Naive thymus-derived CD4-positive, alpha-beta T cell (primary cell): ENCODE results near the gene GASK1A. TPM values are rescaled to one million over a fixed set of nuclear protein-coding genes. Genes with fewer than 3 reads are reported as not detected.

Experiments
- ATAC-seq: fragments of 150-1000 bp; cut with Tn5 transposase; 2 replicates; pipeline ENCODE4 v1.10.0; 2021; ENCODE audit warnings: mild to moderate bottlenecking, moderate library complexity
- CTCF ChIA-PET: fragments of 350-600 bp; sonication (Branson Sonifier 250); formaldehyde crosslinking; loops from one replicate; lab custom pipeline; 2021; ENCODE audit warnings: antibody characterized with exemption; lab: Charles Lee
- POLR2A ChIA-PET: fragments of 350-600 bp; sonication (Branson Sonifier 250); formaldehyde crosslinking; loops from one replicate; lab custom pipeline; 2021; ENCODE audit warnings: antibody characterized with exemption, inconsistent platforms; lab: Charles Lee
- DNase-seq, 9 donors: peaks; one replicate each; pipeline versions ENCODE4 v3.0.0 to v3.0.0-alpha.2; 2020 to 2022; ENCODE audit warnings: mixed read lengths in 1 of 9
- H3K27ac ChIP-seq: one replicate; pipeline ENCODE4 v1.7.0; 2013; ENCODE audit warnings: mild to moderate bottlenecking, low read depth, low read length, moderate library complexity
- H3K27me3 ChIP-seq, 2 donors: one replicate each; pipeline ENCODE4 v1.7.0; 2013; ENCODE audit warnings: low read length in 2 of 2, mild to moderate bottlenecking in 2 of 2, moderate library complexity in 2 of 2; ENCODE audit not compliant: control insufficient read depth in 2 of 2, insufficient read depth in 2 of 2
- H3K36me3 ChIP-seq, 3 experiments: 1 replicate in 2 of 3; 2 replicates in 1 of 3; pipeline ENCODE4 v1.7.0; 2013; ENCODE audit warnings: low read length in 3 of 3, mild to moderate bottlenecking in 3 of 3, moderate library complexity in 1 of 3; ENCODE audit not compliant: insufficient read depth in 3 of 3, control insufficient read depth in 2 of 3
- H3K4me1 ChIP-seq, 2 donors: one replicate each; pipeline ENCODE4 v1.7.0; 2013; ENCODE audit warnings: low read length in 2 of 2, mild to moderate bottlenecking in 2 of 2, moderate library complexity in 1 of 2; ENCODE audit not compliant: control insufficient read depth in 2 of 2, insufficient read depth in 2 of 2
- H3K4me3 ChIP-seq: 2 replicates; pipeline ENCODE4 v1.7.0; 2013; ENCODE audit warnings: mild to moderate bottlenecking, low read length
- H3K9me3 ChIP-seq, 3 experiments: 1 replicate in 2 of 3; 2 replicates in 1 of 3; pipeline ENCODE4 v1.7.0; 2013; ENCODE audit warnings: low read length in 3 of 3; ENCODE audit not compliant: control insufficient read depth in 2 of 3
- H3K27ac Mint-ChIP-seq, 9 donors: one replicate each; pipeline ENCODE4 v1.8.0; 2020 to 2022; ENCODE audit warnings: mixed read lengths in 9 of 9, mild to moderate bottlenecking in 8 of 9, moderate library complexity in 5 of 9, inconsistent platforms in 2 of 9
- H3K27me3 Mint-ChIP-seq, 5 donors: one replicate each; pipeline ENCODE4 v1.8.0; 2021 to 2022; ENCODE audit warnings: mixed read lengths in 5 of 5, mild to moderate bottlenecking in 1 of 5
- H3K36me3 Mint-ChIP-seq, 5 donors: one replicate each; pipeline ENCODE4 v1.8.0; 2020 to 2022; ENCODE audit warnings: mixed read lengths in 5 of 5, mild to moderate bottlenecking in 3 of 5, inconsistent platforms in 1 of 5
- H3K4me1 Mint-ChIP-seq, 7 donors: one replicate each; pipeline ENCODE4 v1.8.0; 2020 to 2022; ENCODE audit warnings: mixed read lengths in 7 of 7, mild to moderate bottlenecking in 3 of 7, inconsistent platforms in 1 of 7
- H3K4me3 Mint-ChIP-seq, 10 donors: one replicate each; pipeline ENCODE4 v1.8.0; 2020 to 2022; ENCODE audit warnings: mild to moderate bottlenecking in 10 of 10, mixed read lengths in 10 of 10, moderate library complexity in 6 of 10, inconsistent platforms in 2 of 10
- H3K9me3 Mint-ChIP-seq, 11 donors: one replicate each; pipeline ENCODE4 v1.8.0; 2020 to 2022; ENCODE audit warnings: mixed read lengths in 11 of 11, mild to moderate bottlenecking in 4 of 11, inconsistent platforms in 1 of 11, moderate library complexity in 1 of 11
- intact Hi-C, 2 donors: fragments of 100-400 bp; cut with micrococcal nuclease; formaldehyde crosslinking; loops; one replicate each; pipeline ENCODE4 v1.15.1; 2023
- polyA plus RNA-seq, 2 donors: library from polyadenylated mRNA; unstranded; fragments of 300-500 nt; fragmentation: Illumina TruSeq; gene quantifications; one replicate each; pipeline ENCODE4 v1.2.3, GENCODE V29; 2021
- total RNA-seq, 6 experiments: library from RNA in 5 of 6; stranded (reverse) in 5 of 6; gene quantifications; 1 replicate in 5 of 6; 2 replicates in 1 of 6; pipeline ENCODE4 v1.2.3 and lab custom pipeline; 2021 to 2026

GASK1A gene
- under 1 TPM in 2 of 5 experiments, not detected in 3; 0.20 to 0.24 TPM for total RNA-seq
- polyA plus RNA-seq: under 1 TPM in 1 of 2 donors, not detected in 1; 0.21 TPM
- not detected for total RNA-seq (lab: John Stamatoyannopoulos, UW)

GRCh38 chr3:42979044-42979972 is at the start of gene GASK1A:
Gene GASK1A, plus strand, starts transcription at chr3:42979311. Its CDS starts 332 bp downstream, at chr3:42979643.
- ChIA-PET POLR2A (interaction anchor here (0.6 kb wide), 1 partner anchor 40 kb away, joined by 3 read pairs; no protein-coding TSS in a partner anchor), CTCF (no interaction called here)
- peak within 1 kb of the TSS; percentile 46 for H3K4me3 ChIP-seq
- peaks cover 21 to 51% (median 37%) of the 10 kb centered on the region in 5 donors for H3K27me3 Mint-ChIP-seq
- no peak within 1 kb of the TSS for H3K27ac Mint-ChIP-seq
- peaks cover 0 to 16% (median 7%) of the 10 kb centered on the region in 7 donors for H3K4me1 Mint-ChIP-seq
- no peaks in the 10 kb centered on the region for H3K27me3 ChIP-seq
- peak; percentile 50 for ATAC-seq
- intact Hi-C loops: loop anchor here in 1 of 2 donors (5.0 kb wide), 1 partner anchor 43 kb away; no protein-coding TSS in a partner anchor
- H3K9me3 Mint-ChIP-seq: peaks cover 0 to 17% (median 13%) of the 10 kb centered on the region in 11 donors
- H3K4me3 Mint-ChIP-seq: peak within 1 kb of the TSS; percentile 54 to 83 (median 80)
- no peaks in the 10 kb centered on the region for H3K36me3 ChIP-seq
- peaks cover 0 to 3% (median 2%) of the 10 kb centered on the region in 3 experiments for H3K9me3 ChIP-seq
- H3K27ac ChIP-seq: no peak within 1 kb of the TSS
- peaks cover 0 to 4% of the 10 kb centered on the region in 2 donors for H3K4me1 ChIP-seq
- peaks cover 0 to 16% (median 12%) of the 10 kb centered on the region in 5 donors for H3K36me3 Mint-ChIP-seq
- DNase-seq: peak in 7 of 9 donors; percentile 11 to 30 (median 22)

DNA sequence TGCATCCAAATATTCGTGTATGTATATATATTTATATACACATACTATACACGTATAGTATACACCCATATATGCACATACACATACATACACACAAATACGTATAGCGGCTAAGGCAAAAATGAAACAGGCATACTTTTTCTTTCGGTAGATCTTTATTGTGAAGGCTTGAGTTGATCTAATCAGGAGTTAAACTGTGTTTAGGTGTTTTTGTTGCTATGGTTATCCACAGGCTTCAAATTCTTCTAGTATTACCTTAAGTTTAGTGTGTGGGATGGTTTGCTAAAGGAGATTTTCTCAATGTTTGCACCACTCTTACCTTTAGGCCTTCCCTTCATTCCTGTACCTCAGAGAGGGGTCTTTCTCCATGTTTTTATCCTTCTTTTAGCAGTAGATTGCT is 45.0 kb upstream of the GASK1A start:
- no peak for DNase-seq
- H3K27ac Mint-ChIP-seq: peak overlapping the region in 1 of 9 donors; percentile 79
- CTCF ChIA-PET: no interaction called here
- peaks cover 0 to 13% (median 0%) of the 10 kb centered on the region in 11 donors for H3K9me3 Mint-ChIP-seq
- H3K36me3 ChIP-seq: no peaks in the 10 kb centered on the region
- H3K36me3 Mint-ChIP-seq: peaks cover 0 to 5% (median 0%) of the 10 kb centered on the region in 5 donors
- POLR2A ChIA-PET: no interaction called here
- peaks cover 0 to under 1% (median 0%) of the 10 kb centered on the region in 5 donors for H3K27me3 Mint-ChIP-seq
- ATAC-seq: no peak
- no peak overlapping the region for H3K4me3 ChIP-seq
- intact Hi-C loops: no loop called here
- no peaks in the 10 kb centered on the region for H3K27me3 ChIP-seq
- no peaks in the 10 kb centered on the region for H3K9me3 ChIP-seq
- no peak overlapping the region for H3K27ac ChIP-seq
- peaks cover 8 to 47% (median 35%) of the 10 kb centered on the region in 7 donors for H3K4me1 Mint-ChIP-seq
- H3K4me1 ChIP-seq: peaks cover 9 to 22% of the 10 kb centered on the region in 2 donors
- H3K4me3 Mint-ChIP-seq: peak overlapping the region in 1 of 10 donors; percentile 2

- Histone ChIP-seq H3K4me3 (no peak overlapping the region), H3K4me1 (peaks cover 9 to 22% of the 10 kb centered on the region in 2 donors), H3K36me3 (no peaks in the 10 kb centered on the region), H3K27ac (no peak overlapping the region), H3K9me3 (no peaks in the 10 kb centered on the region), H3K27me3 (no peaks in the 10 kb centered on the region)
- Mint-ChIP-seq H3K27me3 (peaks cover 0 to 2% (median 0%) of the 10 kb centered on the region in 5 donors), H3K36me3 (peaks cover 0 to 5% (median 0%) of the 10 kb centered on the region in 5 donors), H3K4me3 (peak overlapping the region in 5 of 10 donors; percentile 16 to 70 (median 58)), H3K4me1 (peaks cover 8 to 47% (median 35%) of the 10 kb centered on the region in 7 donors), H3K9me3 (peaks cover 0 to 13% (median 0%) of the 10 kb centered on the region in 11 donors), H3K27ac (peak overlapping the region in 4 of 9 donors; percentile 1 to 81 (median 54))
- intact Hi-C loops: no loop called here
- ChIA-PET POLR2A (interaction anchor here (0.7 kb wide), 1 partner anchor 455 kb away, joined by 4 read pairs; no protein-coding TSS in a partner anchor), CTCF (interaction anchor here (0.7 kb wide), 1 partner anchor 27 kb away, joined by 3 read pairs; no protein-coding TSS in a partner anchor)
- ATAC-seq: no peak
- DNase-seq: no peak
These were observed 44.2 kb upstream of the GASK1A start for GRCh38 chr3:42934910-42935309.

DNA sequence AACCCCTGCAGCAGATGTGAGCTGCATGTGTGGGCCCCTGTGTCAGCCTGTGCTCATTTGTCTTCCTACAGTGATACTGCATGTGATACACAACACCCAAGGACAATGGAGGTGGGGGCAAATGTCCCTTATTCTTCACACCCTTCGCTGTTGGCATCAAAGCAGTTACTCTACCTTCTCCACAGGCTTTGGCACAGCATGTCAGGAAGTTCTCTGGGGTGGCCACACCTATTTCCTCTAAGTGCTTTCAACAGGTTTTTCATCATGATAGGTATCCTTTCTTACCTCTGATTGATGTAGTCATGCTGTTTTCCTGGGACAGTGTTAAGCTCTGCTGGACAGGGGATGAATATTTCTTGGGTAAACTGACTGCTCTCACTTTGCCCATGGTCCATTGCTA is 43.6 kb upstream of the GASK1A start:
- Mint-ChIP-seq H3K27ac (peak overlapping the region in 7 of 9 donors; percentile 7 to 82 (median 35)), H3K36me3 (peaks cover 0 to 5% (median 0%) of the 10 kb centered on the region in 5 donors), H3K4me1 (peaks cover 8 to 47% (median 35%) of the 10 kb centered on the region in 7 donors), H3K9me3 (peaks cover 0 to 13% (median 0%) of the 10 kb centered on the region in 11 donors), H3K4me3 (peak overlapping the region in 8 of 10 donors; percentile 40 to 72 (median 58)), H3K27me3 (peaks cover 0 to 2% (median 0%) of the 10 kb centered on the region in 5 donors)
- Histone ChIP-seq H3K36me3 (no peaks in the 10 kb centered on the region), H3K4me1 (peaks cover 9 to 22% of the 10 kb centered on the region in 2 donors), H3K4me3 (no peak overlapping the region), H3K27me3 (no peaks in the 10 kb centered on the region), H3K9me3 (no peaks in the 10 kb centered on the region), H3K27ac (no peak overlapping the region)
- DNase-seq: peak in 6 of 9 donors; percentile 31 to 52 (median 46)
- intact Hi-C loops: no loop called here
- POLR2A ChIA-PET: interaction anchor here (0.7 kb wide), 1 partner anchor 454 kb away, joined by 4 read pairs; no protein-coding TSS in a partner anchor
- CTCF ChIA-PET: interaction anchor here (0.7 kb wide), 1 partner anchor 27 kb away, joined by 3 read pairs; no protein-coding TSS in a partner anchor
- ATAC-seq: peak; percentile 54

GRCh38 chr3:42936157-42936981 is 42.7 kb upstream of the GASK1A start:
- peak overlapping the region in 7 of 10 donors; percentile 14 to 70 (median 29) for H3K4me3 Mint-ChIP-seq
- Histone ChIP-seq H3K4me3 (no peak overlapping the region), H3K27me3 (no peaks in the 10 kb centered on the region), H3K4me1 (peaks cover 9 to 22% of the 10 kb centered on the region in 2 donors), H3K27ac (no peak overlapping the region), H3K9me3 (no peaks in the 10 kb centered on the region), H3K36me3 (no peaks in the 10 kb centered on the region)
- H3K9me3 Mint-ChIP-seq: peaks cover 0 to 13% (median 0%) of the 10 kb centered on the region in 11 donors
- peaks cover 0 to 5% (median 0%) of the 10 kb centered on the region in 5 donors for H3K36me3 Mint-ChIP-seq
- DNase-seq (no peak), ATAC-seq (no peak)
- peaks cover 0 to 2% (median 0%) of the 10 kb centered on the region in 5 donors for H3K27me3 Mint-ChIP-seq
- ChIA-PET CTCF (interaction anchor here (0.6 kb wide), 1 partner anchor 571 kb away, joined by 3 read pairs; no protein-coding TSS in a partner anchor), POLR2A (no interaction called here)
- H3K27ac Mint-ChIP-seq: peak overlapping the region in 6 of 9 donors; percentile 29 to 81 (median 74)
- H3K4me1 Mint-ChIP-seq: peaks cover 8 to 47% (median 35%) of the 10 kb centered on the region in 7 donors
- intact Hi-C loops: no loop called here
